RWPE2 (cell line): ENCODE data around the gene NLK.
"Not testable (repeated sequence)": the region's sequence is repeated elsewhere in the genome, so short reads cannot be mapped to it uniquely, and the experiment has no call there.

ENCODE experiments used
- ATAC-seq: fragments of 200-7000 bp; cut with Tn5 transposase; 3 replicates; pipeline ENCODE4 v1.9.1; 2021; ENCODE audit warnings: low read depth
- DNase-seq: peaks from one replicate; pipeline ENCODE4 v3.0.0-alpha.2; 2020; ENCODE audit warnings: low spot score
- H3K27ac ChIP-seq: fragments of 450-650 bp; 2 replicates; pipeline ENCODE4 v1.5.1; 2017; ENCODE audit warnings: mild to moderate bottlenecking; ENCODE audit not compliant: poor library complexity, severe bottlenecking
- H3K27me3 ChIP-seq: fragments of 250-450 bp; sonication (Bioruptor Pico); 2 replicates; pipeline ENCODE4 v1.5.1; 2021; ENCODE audit warnings: mild to moderate bottlenecking, moderate library complexity; ENCODE audit not compliant: insufficient read depth, poor library complexity, severe bottlenecking
- H3K36me3 ChIP-seq: fragments of 250-450 bp; sonication (Bioruptor Pico); 2 replicates; pipeline ENCODE4 v1.5.1; 2020; ENCODE audit warnings: low read depth, mild to moderate bottlenecking, moderate library complexity
- H3K4me1 ChIP-seq: fragments of 250-450 bp; sonication (Bioruptor Pico); 2 replicates; pipeline ENCODE4 v1.5.1; 2021; ENCODE audit warnings: mild to moderate bottlenecking, moderate library complexity; ENCODE audit not compliant: insufficient read depth, poor library complexity, severe bottlenecking
- H3K4me3 ChIP-seq: fragments of 250-450 bp; sonication (Bioruptor Pico); 2 replicates; pipeline ENCODE4 v1.5.1; 2021; ENCODE audit warnings: mild to moderate bottlenecking, moderate library complexity; ENCODE audit not compliant: severe bottlenecking
- H3K9me3 ChIP-seq: fragments of 250-450 bp; sonication (Bioruptor Pico); 2 replicates; pipeline ENCODE4 v1.5.1; 2021; ENCODE audit warnings: mild to moderate bottlenecking, moderate library complexity; ENCODE audit not compliant: severe bottlenecking
- CTCF ChIP-seq: fragments of 450-650 bp; IDR thresholded peaks from one replicate; pipeline ENCODE4 v1.5.1; 2017; ENCODE audit warnings: mild to moderate bottlenecking, moderate library complexity; ENCODE audit not compliant: poor library complexity, severe bottlenecking

The NLK gene

DNA sequence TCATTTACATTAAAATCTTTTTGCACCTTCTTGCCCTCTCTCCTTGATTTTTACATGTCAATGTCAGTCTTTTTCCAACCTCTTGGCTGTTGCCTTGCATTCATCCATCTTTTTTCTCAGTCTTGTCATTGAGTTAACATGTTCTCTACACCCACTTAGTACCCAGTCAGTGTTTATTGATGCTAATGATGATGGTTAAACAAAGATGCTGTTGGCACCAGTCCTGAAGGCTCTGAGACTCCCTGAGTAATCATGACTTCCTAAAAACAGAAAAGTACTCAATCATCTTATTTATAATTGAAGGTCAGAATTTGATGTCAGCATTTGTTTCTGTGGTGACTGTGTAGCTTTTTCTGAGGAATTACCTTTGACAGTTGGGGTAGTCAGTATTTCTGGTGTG, 104.5 kb downstream of the NLK start:
- ATAC-seq = no peak
- H3K36me3 ChIP-seq = peaks cover 25% of the 10 kb centered on the region
- H3K27ac ChIP-seq = no peak overlapping the region
- H3K4me3 ChIP-seq = no peak overlapping the region
- TF ChIP-seq CTCF = no peak
- H3K9me3 ChIP-seq = no peaks in the 10 kb centered on the region
- H3K27me3 ChIP-seq = no peaks in the 10 kb centered on the region
- H3K4me1 ChIP-seq = no peaks in the 10 kb centered on the region
- DNase-seq = no peak

- H3K4me1 ChIP-seq = no peaks in the 10 kb centered on the region
- no peak overlapping the region for H3K27ac ChIP-seq
- TF ChIP-seq CTCF = no peak
- ATAC-seq (no peak), DNase-seq (no peak)
- no peak overlapping the region for H3K4me3 ChIP-seq
- no peaks in the 10 kb centered on the region for H3K27me3 ChIP-seq
- peaks cover 24% of the 10 kb centered on the region for H3K36me3 ChIP-seq
- no peaks in the 10 kb centered on the region for H3K9me3 ChIP-seq
Observed at GRCh38 chr17:28151001-28151400, 108.5 kb downstream of the NLK start.

DNA sequence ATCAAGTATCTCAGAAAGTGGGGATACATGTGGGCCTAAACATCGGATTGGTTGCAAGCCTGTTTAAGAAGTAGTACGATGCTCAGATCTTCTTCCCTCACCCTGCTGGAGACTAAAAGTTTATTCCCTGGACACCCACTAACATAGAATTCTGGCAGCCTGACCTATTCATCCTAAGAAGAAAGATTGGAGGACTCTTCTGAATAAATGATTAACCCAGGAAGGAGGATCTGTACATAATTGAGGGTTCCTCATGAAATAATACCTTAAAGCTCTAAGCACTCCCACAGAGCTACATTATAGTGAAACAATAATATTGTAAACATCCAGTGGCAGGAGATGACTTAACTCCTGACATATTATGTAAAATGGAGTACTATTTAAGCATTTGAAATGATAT, 111.7 kb downstream of the NLK start:
- Histone ChIP-seq H3K36me3 (peaks cover 22% of the 10 kb centered on the region), H3K4me1 (no peaks in the 10 kb centered on the region), H3K27me3 (no peaks in the 10 kb centered on the region), H3K9me3 (no peaks in the 10 kb centered on the region), H3K27ac (no peak overlapping the region), H3K4me3 (no peak overlapping the region)
- no peak for TF ChIP-seq CTCF
- no peak for ATAC-seq
- DNase-seq = no peak

DNA sequence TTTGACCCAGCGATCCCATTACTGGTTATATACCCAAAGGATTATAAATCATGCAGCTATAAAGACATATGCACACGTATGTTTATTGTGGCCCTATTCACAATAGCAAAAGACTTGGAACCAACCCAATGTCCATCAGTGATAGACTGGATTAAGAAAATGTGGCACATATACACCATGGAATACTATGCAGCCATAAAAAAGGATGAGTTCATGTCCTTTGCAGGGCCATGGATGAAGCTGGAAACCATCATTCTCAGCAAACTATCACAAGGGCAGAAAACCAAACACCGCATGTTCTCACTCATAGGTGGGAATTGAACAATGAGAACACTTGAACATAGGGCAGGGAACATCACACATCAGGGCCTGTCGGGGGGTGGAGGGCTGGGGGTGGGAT, 112.9 kb downstream of the NLK start:
- not testable (repeated sequence) for H3K4me1 ChIP-seq, ATAC-seq, H3K4me3 ChIP-seq, H3K9me3 ChIP-seq, DNase-seq, H3K27me3 ChIP-seq, H3K27ac ChIP-seq
- peaks cover 22% of the 10 kb centered on the region for H3K36me3 ChIP-seq

DNA sequence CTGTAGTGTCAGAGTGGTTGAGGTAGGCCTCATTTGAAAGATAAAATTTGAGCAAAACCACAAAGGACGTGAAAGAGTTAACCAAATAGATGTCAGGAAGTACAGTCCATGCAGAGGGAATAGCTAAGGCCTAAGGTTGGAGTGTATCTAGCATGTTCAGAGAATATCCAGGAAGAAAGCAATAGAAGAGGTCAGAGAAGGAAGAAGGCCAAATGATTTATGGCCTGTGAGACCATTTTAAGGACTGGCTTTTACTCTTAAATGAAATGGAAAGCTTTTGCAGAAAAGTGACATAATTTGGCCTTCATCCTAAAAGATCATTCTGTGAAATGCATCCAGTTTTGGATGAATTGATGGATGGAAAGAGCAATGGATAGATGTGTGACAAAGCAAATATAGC, 116.5 kb downstream of the NLK start:
- ATAC-seq (no peak), DNase-seq (no peak)
- Histone ChIP-seq H3K27me3 (no peaks in the 10 kb centered on the region), H3K4me3 (no peak overlapping the region), H3K9me3 (no peaks in the 10 kb centered on the region), H3K36me3 (peaks cover 17% of the 10 kb centered on the region), H3K4me1 (no peaks in the 10 kb centered on the region), H3K27ac (no peak overlapping the region)
- no peak for TF ChIP-seq CTCF
